Endothelial cell of umbilical vein (primary cell): ENCODE data around the gene SMIM17. TPM values are rescaled to one million over a fixed set of nuclear protein-coding genes. Genes with fewer than 3 reads are reported as not detected.

Source experiments
- BruUV-seq: library from RNA; stranded (reverse); fragments of 400-500 nt; replicated peaks from 2 replicates; lab custom pipeline; 2021; lab: Mats Ljungman, UMichigan
- CTCF ChIA-PET: fragments of 300-600, 350-600 bp; sonication (Branson Sonifier 250); formaldehyde crosslinking; loops from one replicate; lab custom pipeline; 2021; ENCODE audit warnings: antibody characterized with exemption, inconsistent platforms; lab: Charles Lee
- POLR2A ChIA-PET: fragments of 300-600, 350-600 bp; sonication (Branson Sonifier 250); formaldehyde crosslinking; loops from one replicate; lab custom pipeline; 2021; ENCODE audit warnings: antibody characterized with exemption, inconsistent platforms; lab: Charles Lee
- DNase-seq: peaks from one replicate; pipeline ENCODE4 v3.0.0-alpha.2; 2011; ENCODE audit warnings: low read depth, low spot score
- FAIRE-seq: peaks from 2 replicates; lab custom pipeline; 2011; peaks lifted over from hg19 to GRCh38; lab: Jason Lieb, UNC
- H2AFZ ChIP-seq: 2 replicates; pipeline ENCODE4 v1.6.0; 2012; ENCODE audit warnings: low read depth, low read length, control low read depth, inconsistent platforms
- H3K27ac ChIP-seq: 2 replicates; pipeline ENCODE4 v1.5.1; 2011; ENCODE audit warnings: low read depth, mild to moderate bottlenecking, control low read depth, low read length, moderate library complexity; ENCODE audit not compliant: insufficient read depth
- H3K27me3 ChIP-seq, 2 experiments: 2 replicates each; pipeline versions ENCODE4 v1.6.0 to v1.6.1; 2011; ENCODE audit warnings: low read length in 2 of 2, mixed read lengths in 1 of 2; ENCODE audit not compliant: control insufficient read depth in 2 of 2, insufficient read depth in 2 of 2
- H3K36me3 ChIP-seq, 2 experiments: 2 replicates in 1 of 2; 3 replicates in 1 of 2; pipeline ENCODE4 v1.5.1; 2011; ENCODE audit warnings: low read length in 2 of 2, mild to moderate bottlenecking in 1 of 2, moderate library complexity in 1 of 2; ENCODE audit not compliant: control insufficient read depth in 2 of 2, insufficient read depth in 2 of 2; ENCODE audit errors: extremely low read depth in 1 of 2
- H3K4me1 ChIP-seq: 3 replicates; pipeline ENCODE4 v1.5.1; 2011; ENCODE audit warnings: mild to moderate bottlenecking, low read length; ENCODE audit not compliant: control insufficient read depth, insufficient read depth; ENCODE audit errors: extremely low read depth
- H3K4me2 ChIP-seq: 2 replicates; pipeline ENCODE4 v1.6.1; 2011; ENCODE audit warnings: low read length, control low read depth, mixed read lengths; ENCODE audit not compliant: insufficient read depth
- H3K4me3 ChIP-seq, 3 experiments: fragments of 200-600 bp in 1 of 3; sonication (generic), shearing (Covaris generic) in 1 of 3; replicated peaks in 1 of 3; 2 replicates each; pipeline ENCODE4 v1.5.1; 2011 to 2016; ENCODE audit warnings: control low read depth in 3 of 3, low read length in 3 of 3, mild to moderate bottlenecking in 2 of 3, inconsistent platforms in 1 of 3, low read depth in 1 of 3, moderate library complexity in 1 of 3; ENCODE audit not compliant: insufficient read depth in 1 of 3
- H3K79me2 ChIP-seq: 2 replicates; pipeline ENCODE4 v1.6.0; 2012; ENCODE audit warnings: low read length, inconsistent platforms; ENCODE audit not compliant: control insufficient read depth, insufficient read depth
- H3K9ac ChIP-seq: replicated peaks from 2 replicates; pipeline ENCODE3; 2011; ENCODE audit warnings: low read length, control low read depth; ENCODE audit not compliant: insufficient read depth; ENCODE audit errors: extremely low read depth
- H3K9me1 ChIP-seq: replicated peaks from 3 replicates; pipeline ENCODE4 v1.6.0; 2011; ENCODE audit warnings: mild to moderate bottlenecking, low read length; ENCODE audit not compliant: control insufficient read depth, insufficient read depth; ENCODE audit errors: extremely low read depth
- H3K9me3 ChIP-seq: replicated peaks from 2 replicates; pipeline ENCODE4 v1.5.1; 2012; ENCODE audit warnings: low read length, inconsistent platforms; ENCODE audit not compliant: control insufficient read depth, insufficient read depth
- H4K20me1 ChIP-seq: replicated peaks from 2 replicates; pipeline ENCODE3; 2011; ENCODE audit warnings: mild to moderate bottlenecking, low read length; ENCODE audit not compliant: control insufficient read depth, insufficient read depth; ENCODE audit errors: extremely low read depth
- CTCF ChIP-seq, 2 donors: IDR thresholded peaks; 1 replicate in 1 of 2; 2 replicates in 1 of 2; pipeline ENCODE4 v1.5.1; 2011; ENCODE audit warnings: low read length in 2 of 2, mild to moderate bottlenecking in 2 of 2, moderate library complexity in 2 of 2, control low read depth in 1 of 2, inconsistent platforms in 1 of 2, low read depth in 1 of 2; ENCODE audit not compliant: insufficient read depth in 1 of 2; ENCODE audit errors: extremely low read depth in 1 of 2
- EZH2 ChIP-seq: IDR thresholded peaks from 2 replicates; pipeline ENCODE4 v1.6.1; 2012; ENCODE audit warnings: borderline replicate concordance, low read depth, mild to moderate bottlenecking, moderate library complexity, low read length, inconsistent platforms; ENCODE audit not compliant: severe bottlenecking
- FOS ChIP-seq: IDR thresholded peaks from 2 replicates; pipeline ENCODE4 v1.6.1; 2011; ENCODE audit warnings: mild to moderate bottlenecking, low read length, moderate library complexity, borderline replicate concordance; ENCODE audit not compliant: insufficient read depth
- GATA2 ChIP-seq: IDR thresholded peaks from 2 replicates; pipeline ENCODE4 v1.7.0; 2011; ENCODE audit warnings: low read depth, mild to moderate bottlenecking, moderate library complexity, mixed read lengths, low read length; ENCODE audit not compliant: insufficient read length, insufficient read depth
- JUN ChIP-seq: IDR thresholded peaks from 2 replicates; pipeline ENCODE4 v1.6.1; 2011; ENCODE audit warnings: borderline replicate concordance, low read depth; ENCODE audit not compliant: insufficient read length, insufficient read depth
- MAX ChIP-seq: IDR thresholded peaks from 2 replicates; pipeline ENCODE4 v1.6.1; 2011; ENCODE audit not compliant: insufficient read depth, insufficient read length
- MYC ChIP-seq: IDR thresholded peaks from one replicate; pipeline ENCODE4 v1.6.1; 2011; ENCODE audit warnings: mild to moderate bottlenecking, low read depth, low read length
- POLR2A ChIP-seq: IDR thresholded peaks from 2 replicates; pipeline ENCODE4 v1.6.1; 2012; ENCODE audit warnings: low read depth, mild to moderate bottlenecking, control low read depth, low read length
- POLR2AphosphoS5 ChIP-seq: IDR thresholded peaks from 2 replicates; pipeline ENCODE4 v1.6.1; 2012; ENCODE audit warnings: low read depth, mild to moderate bottlenecking, control low read depth, low read length, moderate library complexity; ENCODE audit not compliant: insufficient read depth
- dilution Hi-C: fragments of 300-500 bp; cut with MboI; formaldehyde crosslinking; loops from one replicate; pipeline ENCODE4 v1.15.0; 2019; ENCODE audit warnings: low sequenced_read_pairs; ENCODE audit not compliant: extremely low pct_ligation_motif_present
- intact Hi-C: fragments of 100-400 bp; cut with micrococcal nuclease; formaldehyde crosslinking; loops from one replicate; pipeline ENCODE4 v1.10.0; 2022
- polyA plus RNA-seq, 4 experiments: library from polyadenylated mRNA; depleted of rRNA in 3 of 4; stranded (reverse) in 3 of 4; unstranded in 1 of 4; fragments of >200 nt; gene quantifications; 2 replicates each; pipeline versions ENCODE4 v1.2.1 to v1.2.3, GENCODE V29; 2011 to 2012; ENCODE audit warnings: missing spikeins in 1 of 4
- total RNA-seq: library from RNA; stranded (reverse); gene quantifications from 2 replicates; pipeline ENCODE4 v1.2.3, GENCODE V29; 2021

The SMIM17 gene
- total and polyA plus RNA-seq, 2 donors (not counting 3 experiments of a cell fraction or from before 2014, with no cell fraction given): 0.10 to 1.4 TPM

- DNase-seq (peak; percentile 4), FAIRE-seq (no peak)
- CTCF ChIA-PET: interaction anchor here (0.5 kb wide), 1 partner anchor 252 kb away, joined by 4 read pairs; no protein-coding TSS in a partner anchor
- H3K4me3 ChIP-seq: no peak overlapping the region
- intact Hi-C loops: no loop called here
- H3K9ac ChIP-seq: no peak overlapping the region
- H4K20me1 ChIP-seq: no peaks in the 10 kb centered on the region
- peaks cover 24% of the 10 kb centered on the region for H3K79me2 ChIP-seq
- POLR2A ChIA-PET: no interaction called here
- peaks cover 3 to 6% of the 10 kb centered on the region in 2 experiments for H3K36me3 ChIP-seq
- no peaks in the 10 kb centered on the region for H3K27me3 ChIP-seq
- TF ChIP-seq MAX (no peak), POLR2A (no peak), JUN (no peak), MYC (no peak), POLR2AphosphoS5 (no peak), EZH2 (no peak), CTCF (IDR thresholded peaks at IDR 0.05; ENCODE audit: extremely low read depth in 1 of 2, insufficient read depth in 1 of 2, low read depth in 1 of 2, low read length in 2 of 2) (no peak), GATA2 (no peak), FOS (no peak)
- H3K4me2 ChIP-seq: no peak overlapping the region
- no peak overlapping the region for H3K27ac ChIP-seq
- BruUV-seq: TSS peak; percentile 17
- no peaks in the 10 kb centered on the region for H3K9me1 ChIP-seq
- dilution Hi-C loops: no loop called here
- H3K4me1 ChIP-seq: peaks cover 9% of the 10 kb centered on the region
- no peak overlapping the region for H2AFZ ChIP-seq
- no peaks in the 10 kb centered on the region for H3K9me3 ChIP-seq
Observed at GRCh38 chr19:56596676-56597075, 46.3 kb upstream of the SMIM17 start.
